ENCODE data around the gene CCDC138.

CCDC138 gene

GRCh38 chr2:108896741-108897140 lies 110.2 kb downstream of the CCDC138 start:
- DNase-seq, result no peak

GRCh38 chr2:108898315-108899082 lies 111.9 kb downstream of the CCDC138 start:
- DNase-seq, result no peak

- no peak for DNase-seq
Observed at GRCh38 chr2:108904680-108905079, 118.1 kb downstream of the CCDC138 start.

GRCh38 chr2:108905176-108905575 lies 118.6 kb downstream of the CCDC138 start:
- no peak for DNase-seq

- DNase-seq, result no peak
Observed at GRCh38 chr2:108905906-108906305, 119.3 kb downstream of the CCDC138 start.

GRCh38 chr2:108906403-108907077 lies 120.0 kb downstream of the CCDC138 start:
- no peak for DNase-seq

- no peak for DNase-seq
Observed at GRCh38 chr2:108907822-108908712, 121.5 kb downstream of the CCDC138 start.

- no peak for DNase-seq
Observed at GRCh38 chr2:108908713-108909070, 122.1 kb downstream of the CCDC138 start.

- DNase-seq, result no peak
Observed at GRCh38 chr2:108909275-108909823, 122.8 kb downstream of the CCDC138 start.

- no peak for DNase-seq
Observed at GRCh38 chr2:108910011-108910431, 123.5 kb downstream of the CCDC138 start.

- no peak for DNase-seq
Observed at GRCh38 chr2:108910541-108911396, 124.2 kb downstream of the CCDC138 start.

GRCh38 chr2:108911401-108911800 lies 124.8 kb downstream of the CCDC138 start:
- no peak for DNase-seq

- no peak for DNase-seq
Observed at GRCh38 chr2:108911807-108912628, 125.4 kb downstream of the CCDC138 start.

- DNase-seq, result no peak
Observed at GRCh38 chr2:108912629-108912902, 126.0 kb downstream of the CCDC138 start.

GRCh38 chr2:108916122-108916795 lies 129.7 kb downstream of the CCDC138 start:
- DNase-seq, result no peak

- peak; percentile 34 for DNase-seq
Observed at GRCh38 chr2:108916796-108917421, 130.3 kb downstream of the CCDC138 start.

- no peak for DNase-seq
Observed at GRCh38 chr2:108917526-108917925, 131.0 kb downstream of the CCDC138 start.

- DNase-seq, result no peak
Observed at GRCh38 chr2:108918156-108918874, 131.7 kb downstream of the CCDC138 start.

GRCh38 chr2:108918941-108919341 lies 132.4 kb downstream of the CCDC138 start:
- no peak for DNase-seq
